GM18858 (cell line): ENCODE data around the gene PLCB2.

Experiments used
- ATAC-seq: cut with Tn5 transposase; IDR thresholded peaks from one replicate; pipeline ENCODE4 v1.9.1; 2021; ENCODE audit not compliant: unreplicated experiment

The PLCB2 gene

DNA sequence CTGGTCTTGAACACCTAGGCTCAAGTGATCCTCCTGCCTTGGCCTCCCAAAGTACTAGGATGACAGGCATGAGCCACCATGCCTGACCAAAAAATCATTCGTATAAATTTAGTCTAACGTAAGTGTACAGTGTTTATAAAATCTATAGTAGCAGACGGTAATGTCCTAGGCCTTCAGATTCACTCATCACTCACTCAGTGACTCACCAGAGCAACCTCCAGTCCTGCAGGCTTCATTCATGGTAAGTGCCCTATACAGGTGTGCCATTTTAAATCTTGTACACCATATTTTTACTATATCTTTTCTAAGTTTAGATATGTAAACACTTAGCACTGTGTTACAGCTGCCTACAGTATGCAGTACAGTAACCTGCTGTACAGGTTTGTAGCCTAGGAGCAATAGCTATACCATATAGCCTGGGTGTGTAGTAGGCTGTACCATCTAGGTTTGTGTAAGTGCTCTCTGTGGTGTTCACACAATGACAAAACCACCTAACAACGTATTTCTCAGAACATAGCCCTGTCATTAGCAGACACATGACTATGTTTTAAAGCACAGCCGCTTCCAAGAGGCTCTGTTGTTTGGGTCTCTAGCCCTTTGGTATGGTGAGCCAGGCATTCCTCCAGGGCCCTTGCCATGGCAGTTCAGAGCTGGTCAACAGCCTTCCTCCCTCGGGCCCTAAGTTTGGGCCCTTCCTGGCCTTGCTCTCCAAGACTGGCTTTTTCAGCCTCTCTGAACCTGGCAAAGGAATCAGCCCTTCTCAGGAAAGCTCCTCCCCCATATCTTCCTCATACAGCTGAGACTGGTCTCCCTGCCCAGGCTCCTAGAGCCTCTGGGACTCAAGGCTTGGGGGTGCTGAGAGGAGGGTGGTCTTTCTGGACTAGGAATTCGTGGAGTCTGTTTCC lies 34.9 kb upstream of the PLCB2 start:
- no peak for ATAC-seq

- ATAC-seq, result no peak
Observed at GRCh38 chr15:40340740-40341400, 33.1 kb upstream of the PLCB2 start, which contains the start of gene CCDC9B. TSS of gene CCDC9B (minus strand) at chr15:40340939. CDS start at chr15:40340819, 120 bp downstream.

DNA sequence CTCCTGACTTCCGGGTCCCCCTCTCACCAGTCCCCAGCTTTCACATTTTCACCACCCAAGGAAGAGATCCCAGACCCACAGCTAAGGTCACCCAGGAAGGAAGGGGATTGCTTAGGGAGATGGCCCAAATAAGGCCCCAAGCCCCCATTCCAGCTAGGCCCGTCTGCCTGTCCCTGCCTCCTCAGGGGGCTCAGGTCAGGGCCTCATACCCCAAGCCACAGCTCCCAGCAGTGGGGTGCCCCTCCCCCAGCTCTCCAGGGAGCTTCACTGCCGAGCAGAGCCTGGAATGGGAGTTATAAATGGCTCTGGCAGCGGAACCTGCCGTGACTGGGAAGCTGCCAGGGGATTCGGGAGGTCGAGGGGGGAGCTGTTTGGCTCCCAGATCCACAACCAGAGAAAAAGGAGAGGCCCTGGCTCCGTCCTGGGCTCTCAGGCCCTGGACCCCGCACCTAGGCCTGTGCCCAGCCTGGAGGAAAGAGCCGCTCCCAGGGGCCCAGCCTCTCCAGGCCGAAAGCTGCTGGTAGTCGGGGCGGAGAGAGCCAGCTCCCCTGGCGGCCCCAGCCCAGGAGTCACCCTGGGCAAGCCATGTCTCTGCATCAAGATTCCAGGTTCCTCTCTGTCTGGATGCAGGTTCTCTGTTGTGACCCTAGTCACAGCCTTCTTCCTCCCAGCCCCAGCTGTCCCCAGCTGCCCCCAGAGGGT lies 32.5 kb upstream of the PLCB2 start:
- ATAC-seq, result no peak

- no peak for ATAC-seq
Observed at GRCh38 chr15:40339621-40339945, 31.8 kb upstream of the PLCB2 start.

DNA sequence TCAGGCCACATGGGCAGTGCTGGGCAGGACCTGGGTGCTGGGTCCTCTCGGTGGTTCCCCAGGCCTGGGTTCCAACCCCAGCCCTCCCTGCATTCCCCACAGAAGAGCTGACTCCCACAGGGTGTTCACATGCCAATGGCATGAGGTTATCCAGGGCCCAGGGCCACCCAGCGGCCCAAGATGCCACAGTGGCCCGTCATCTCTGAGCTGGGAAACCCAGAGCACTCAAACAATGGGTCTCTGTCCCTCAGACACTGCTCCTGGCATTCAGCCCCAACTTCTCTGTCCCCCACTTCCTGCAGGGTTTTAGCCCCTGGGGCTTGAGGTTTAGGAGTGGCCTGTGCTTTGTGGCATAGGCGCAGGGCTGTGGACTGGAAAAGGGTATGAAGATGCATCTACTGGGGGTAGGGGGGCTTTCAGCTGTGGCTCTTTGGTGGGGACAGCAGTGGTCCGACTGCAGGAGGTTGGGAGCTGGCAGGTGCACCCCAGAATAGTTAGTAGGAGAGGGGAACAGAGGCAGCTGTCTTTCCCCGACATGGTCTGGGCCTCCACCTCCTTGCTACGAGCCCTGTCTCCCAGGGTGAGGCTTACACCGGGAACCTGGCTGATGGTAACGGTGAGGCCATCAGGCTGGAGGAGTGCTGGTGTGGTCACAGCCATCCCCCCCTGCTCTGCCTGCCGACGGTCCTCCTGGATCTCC lies 31.3 kb upstream of the PLCB2 start:
- no peak for ATAC-seq

- peak; percentile 49 for ATAC-seq
Observed at GRCh38 chr15:40338041-40338657, 30.4 kb upstream of the PLCB2 start.

- ATAC-seq, result no peak
Observed at GRCh38 chr15:40337597-40337996, 29.9 kb upstream of the PLCB2 start.

- ATAC-seq, result no peak
Observed at GRCh38 chr15:40336744-40337122, 29.0 kb upstream of the PLCB2 start.

DNA sequence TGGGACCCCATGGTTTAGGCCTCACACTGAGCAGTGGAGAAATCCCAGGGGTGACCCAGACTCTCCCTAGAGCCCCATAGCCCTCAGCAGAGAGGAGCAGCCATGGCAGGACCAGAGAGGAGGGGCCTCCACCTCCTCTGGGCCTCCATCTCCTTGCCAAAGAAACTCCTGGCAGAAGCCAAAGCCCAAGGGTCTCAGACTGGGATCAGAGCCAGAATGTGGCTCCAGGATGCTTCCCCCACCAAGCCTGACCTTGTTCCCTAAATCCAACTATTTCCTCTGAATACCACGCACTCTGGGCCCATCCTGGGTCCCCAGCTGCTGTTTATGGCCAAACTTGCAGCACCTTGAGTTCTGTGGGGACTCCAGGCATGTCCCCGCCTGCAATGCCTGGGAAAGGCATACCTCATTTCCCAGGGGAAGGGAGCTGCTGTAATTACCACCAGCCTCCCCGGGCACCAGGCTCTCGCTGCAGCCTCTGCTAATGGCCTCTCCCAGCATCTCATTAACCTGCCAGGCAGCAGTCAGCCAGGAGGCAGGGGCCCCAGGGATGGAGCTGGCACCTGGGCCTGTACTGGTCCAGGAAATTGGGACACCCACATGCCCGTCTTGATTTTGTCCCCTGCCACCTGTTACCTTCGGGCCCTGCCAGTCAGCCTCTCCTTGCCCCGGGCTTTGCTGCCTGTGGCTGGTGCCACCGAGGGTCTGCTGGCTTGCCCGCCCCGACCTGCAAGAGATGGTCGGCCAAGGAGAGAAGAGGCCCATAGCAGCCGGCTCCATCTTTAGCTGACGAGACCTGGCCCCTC lies 28.4 kb upstream of the PLCB2 start:
- no peak for ATAC-seq

GRCh38 chr15:40334941-40335795 lies 27.4 kb upstream of the PLCB2 start:
- no peak for ATAC-seq

DNA sequence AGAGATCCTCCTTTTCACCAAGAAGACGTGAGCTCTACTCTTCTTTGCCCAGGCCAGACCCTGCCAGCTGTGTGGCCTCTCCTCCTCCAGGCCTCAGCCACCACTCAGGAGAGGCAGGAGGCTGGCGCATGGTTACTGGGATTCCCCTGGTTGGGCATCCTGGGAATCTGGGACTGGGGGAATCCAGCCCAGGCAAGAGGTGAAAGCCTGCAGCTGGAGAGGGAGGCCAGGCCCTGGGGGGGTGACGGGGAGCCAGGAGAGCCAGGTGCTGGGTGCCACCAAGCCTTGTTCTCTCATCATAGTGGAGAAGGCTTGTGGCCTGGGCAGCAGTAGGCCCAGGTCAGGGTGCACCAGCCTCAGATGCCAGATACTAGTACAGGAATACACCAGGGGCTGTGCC lies 26.8 kb upstream of the PLCB2 start:
- ATAC-seq, result no peak

DNA sequence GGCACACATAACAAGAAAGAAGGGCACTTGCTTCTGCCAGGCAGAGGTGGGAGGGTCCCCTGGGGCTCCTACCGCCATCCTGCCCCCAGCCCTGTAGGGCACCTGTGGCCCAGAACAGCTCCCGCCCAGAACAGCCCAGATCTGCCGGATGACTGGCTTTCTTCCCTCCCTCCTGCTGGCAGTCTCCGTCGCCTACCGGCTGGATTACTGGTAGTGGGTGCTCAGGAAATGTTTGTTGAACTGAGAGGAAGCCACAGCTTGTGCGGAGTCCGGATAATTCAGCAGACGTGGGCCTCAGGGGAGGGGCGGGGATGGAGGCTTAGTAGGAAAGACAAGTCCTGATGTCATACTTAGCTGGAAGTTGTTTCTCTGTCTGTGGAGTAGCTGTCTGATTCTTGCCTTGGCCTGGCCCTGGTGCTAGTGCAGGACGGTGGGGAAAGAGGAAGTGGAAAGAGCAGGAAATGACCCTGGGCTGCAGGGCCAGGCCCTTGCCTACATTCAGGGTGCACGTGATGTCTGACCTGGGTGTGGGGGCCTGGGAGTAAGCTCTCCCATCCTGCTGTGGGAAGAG lies 26.3 kb upstream of the PLCB2 start:
- ATAC-seq, result no peak

- ATAC-seq, result no peak
Observed at GRCh38 chr15:40332113-40332781, 24.5 kb upstream of the PLCB2 start.

- no peak for ATAC-seq
Observed at GRCh38 chr15:40331637-40332036, 23.9 kb upstream of the PLCB2 start.

GRCh38 chr15:40331026-40331425 lies 23.3 kb upstream of the PLCB2 start:
- no peak for ATAC-seq

DNA sequence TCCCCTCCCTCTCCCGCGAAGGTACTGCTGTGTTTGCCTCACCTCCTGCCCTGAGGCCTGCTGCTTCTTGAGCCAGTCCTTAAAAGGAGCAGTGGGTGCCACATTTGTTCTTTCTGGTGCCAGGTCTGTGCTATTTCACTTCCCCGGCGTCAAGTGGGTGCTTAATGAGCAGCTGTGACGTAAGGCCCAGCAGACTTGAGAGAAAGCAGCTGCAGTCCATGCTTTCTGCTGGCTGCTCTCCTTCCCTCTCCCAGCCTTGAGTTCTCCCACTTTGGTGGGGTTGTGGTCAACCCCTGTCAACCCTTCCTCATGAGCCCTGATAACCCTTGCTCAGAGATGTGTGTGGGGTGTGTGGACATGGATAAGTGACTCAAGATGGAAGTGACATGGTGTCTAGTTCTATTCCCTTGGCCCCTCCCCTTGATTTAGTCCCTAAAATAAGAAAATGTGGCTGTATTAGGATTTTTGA lies 22.7 kb upstream of the PLCB2 start:
- no peak for ATAC-seq

DNA sequence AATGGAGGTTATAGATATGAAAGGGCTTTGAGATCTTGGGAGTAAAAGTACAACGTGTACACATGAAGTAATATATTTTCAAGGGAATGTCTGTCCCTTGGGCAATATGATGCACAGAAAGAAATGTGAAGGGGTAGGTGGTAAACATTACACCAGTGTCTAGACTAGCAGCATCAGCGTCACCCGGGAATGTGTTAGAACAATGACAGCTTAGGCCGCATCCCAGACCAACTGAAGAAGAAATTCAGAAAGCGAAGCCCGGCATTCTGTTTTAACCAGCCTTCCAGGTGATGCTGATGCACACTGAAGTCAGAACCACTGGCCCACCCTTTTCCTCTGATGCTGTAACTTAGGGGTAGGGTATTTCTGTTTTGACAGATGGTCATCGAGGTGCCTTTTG lies 22.1 kb upstream of the PLCB2 start:
- ATAC-seq, result no peak

DNA sequence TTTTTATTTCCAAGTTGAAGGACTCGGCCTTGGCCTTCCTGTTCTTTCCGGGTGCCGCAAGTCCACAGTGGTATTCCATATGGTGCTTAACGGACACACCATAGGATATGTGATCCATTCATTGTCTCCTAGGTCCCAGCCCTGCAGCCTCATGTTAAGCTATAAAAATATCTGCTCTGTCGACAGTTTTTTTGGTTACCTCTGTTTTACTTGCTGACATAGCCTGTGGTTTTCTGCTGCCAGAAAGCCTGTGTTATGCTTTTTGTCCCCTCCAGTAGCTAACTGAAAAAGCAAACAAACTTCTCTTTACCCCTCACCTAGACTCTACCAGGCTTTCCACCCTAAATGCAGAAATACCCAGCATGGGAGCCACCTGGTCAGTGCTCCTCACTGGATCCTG lies 21.0 kb upstream of the PLCB2 start:
- no peak for ATAC-seq
